Urothelium cell line (cell line): ENCODE results near the gene AKT2.

Experiments used
- DNase-seq: peaks from one replicate; pipeline ENCODE4 v3.0.0; 2011; ENCODE audit warnings: low spot score, mixed read lengths
- FAIRE-seq: peaks from 2 replicates; lab custom pipeline; 2011; peaks lifted over from hg19 to GRCh38; lab: Jason Lieb, UNC

AKT2 gene

GRCh38 chr19:40198272-40198990 lies 86.7 kb downstream of the AKT2 start:
- FAIRE-seq (no peak), DNase-seq (no peak)

GRCh38 chr19:40193587-40193849 lies 91.6 kb downstream of the AKT2 start:
- DNase-seq = no peak
- no peak for FAIRE-seq

GRCh38 chr19:40192758-40193586 lies 92.2 kb downstream of the AKT2 start:
- FAIRE-seq = no peak
- DNase-seq = no peak

GRCh38 chr19:40191836-40192646 lies 93.1 kb downstream of the AKT2 start:
- no peak for FAIRE-seq
- peak; percentile 43 for DNase-seq

GRCh38 chr19:40190891-40191835 lies 94.0 kb downstream of the AKT2 start, which contains the start of gene MAP3K10:
Gene MAP3K10, plus strand, starts transcription at chr19:40191426. Its CDS starts 606 bp downstream, at chr19:40192032.
- FAIRE-seq (no peak), DNase-seq (peak; percentile 92)

GRCh38 chr19:40184273-40184672 lies 100.9 kb downstream of the AKT2 start:
- FAIRE-seq (no peak), DNase-seq (no peak)
